GM18870 (cell line): ENCODE measurements around the gene FRMD1.

Source experiments
- ATAC-seq: cut with Tn5 transposase; IDR thresholded peaks from one replicate; pipeline ENCODE4 v1.9.1; 2021; ENCODE audit warnings: moderate library complexity; ENCODE audit not compliant: unreplicated experiment

The FRMD1 gene

GRCh38 chr6:168013250-168013915 lies 65.6 kb downstream of the FRMD1 start:
- no peak for ATAC-seq

- no peak for ATAC-seq
Measured at GRCh38 chr6:168012431-168013249, 66.4 kb downstream of the FRMD1 start.

DNA sequence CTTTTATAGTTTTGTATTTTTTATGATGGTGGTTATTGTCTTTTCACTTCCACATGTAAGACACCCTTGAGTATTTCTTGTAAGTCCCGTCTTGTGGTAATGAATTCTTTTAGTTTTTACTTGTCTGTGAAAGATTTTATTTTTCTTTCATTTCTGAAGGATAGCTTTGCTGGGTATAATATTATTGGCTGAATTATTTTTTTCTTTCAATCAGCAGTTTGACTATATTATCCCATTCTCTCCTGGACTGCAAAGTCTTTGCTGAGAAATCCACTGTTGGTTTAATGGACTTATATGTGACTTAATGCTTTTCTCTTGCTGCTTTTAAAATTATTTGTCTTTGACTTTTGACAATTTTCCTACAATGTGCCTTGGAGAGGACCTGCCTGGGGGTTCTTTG lies 67.7 kb downstream of the FRMD1 start:
- ATAC-seq = no peak

DNA sequence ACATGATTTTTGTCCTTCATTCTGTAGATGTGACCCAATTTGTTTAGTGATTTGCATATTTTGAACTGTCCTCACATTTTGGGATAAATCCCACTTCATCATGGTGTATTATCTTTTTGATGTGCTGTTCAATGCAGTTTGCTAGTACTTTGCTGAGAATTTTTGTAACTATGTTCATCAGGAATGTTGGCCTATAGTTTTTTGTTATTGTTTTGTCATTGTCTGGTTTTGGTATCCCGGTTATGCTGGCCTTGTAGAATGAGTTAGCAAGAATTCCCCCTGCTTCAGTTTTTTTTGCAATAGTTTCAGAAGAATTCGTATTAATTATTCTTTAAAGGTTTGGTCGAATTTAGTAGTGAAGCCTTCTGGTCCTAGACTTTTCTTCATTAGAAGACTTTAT lies 69.7 kb downstream of the FRMD1 start:
- ATAC-seq = no peak

DNA sequence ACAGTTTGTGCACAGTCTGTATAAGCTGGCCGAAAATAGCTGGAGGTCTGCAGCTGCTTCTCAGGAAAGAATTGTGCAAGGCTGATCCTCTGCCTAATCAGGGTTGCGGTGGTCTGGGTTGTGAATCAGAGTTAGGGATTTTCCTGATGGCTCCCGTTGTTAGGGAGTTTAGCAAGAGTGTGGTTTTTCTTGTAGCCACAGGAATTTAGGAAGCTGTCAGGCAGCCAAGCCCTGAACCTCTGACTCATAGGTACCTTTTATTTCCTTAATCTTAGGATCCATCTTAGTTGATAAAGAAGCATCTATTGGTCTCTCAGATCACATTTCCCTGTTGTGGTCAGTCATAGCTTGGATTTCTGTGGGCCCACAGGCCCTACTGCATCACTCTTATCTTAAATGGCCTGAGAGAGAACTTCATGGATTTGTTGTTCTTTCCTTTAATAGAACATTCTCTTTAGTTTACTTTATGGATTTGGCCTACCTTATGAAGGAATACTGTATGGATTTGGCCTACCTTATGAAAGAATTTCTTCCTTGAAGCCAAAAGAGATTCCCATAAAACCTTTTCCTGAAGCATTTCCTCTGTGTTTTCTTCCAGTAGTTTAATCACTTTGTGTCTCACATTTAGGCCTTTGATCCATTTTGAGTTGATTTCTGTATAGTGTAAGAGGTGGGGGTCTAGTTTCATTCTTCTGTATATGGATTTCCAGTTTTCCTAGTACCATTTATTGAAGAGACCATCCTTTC lies 71.2 kb downstream of the FRMD1 start:
- ATAC-seq = no peak

DNA sequence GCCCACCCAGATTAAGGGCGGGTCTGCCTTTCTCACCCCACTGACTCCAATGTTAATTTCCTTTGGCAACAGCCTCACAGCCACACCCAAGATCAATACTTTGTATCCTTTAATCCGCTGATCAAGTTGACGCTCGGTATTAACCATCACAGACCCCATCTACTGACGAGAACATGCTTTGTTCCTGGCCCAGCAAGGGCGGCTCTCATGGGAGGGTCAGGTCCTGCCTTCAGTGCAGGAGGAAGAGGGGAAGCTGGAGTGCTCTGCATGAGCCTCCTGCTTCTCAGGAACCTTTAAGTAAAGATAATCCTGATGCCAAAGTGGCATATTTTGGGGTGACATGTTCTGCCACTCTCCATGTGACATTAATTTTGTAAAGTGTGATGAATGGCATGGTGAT lies 73.2 kb downstream of the FRMD1 start:
- no peak for ATAC-seq

GRCh38 chr6:168004945-168005344 lies 74.1 kb downstream of the FRMD1 start:
- no peak for ATAC-seq

- no peak for ATAC-seq
Measured at GRCh38 chr6:168004023-168004422, 75.0 kb downstream of the FRMD1 start.
